ENCODE results near the gene SNORC.

GRCh38 chr2:232924433-232924832 lies 54.4 kb downstream of the SNORC start:
- TF ChIP-seq, protein P1, sequence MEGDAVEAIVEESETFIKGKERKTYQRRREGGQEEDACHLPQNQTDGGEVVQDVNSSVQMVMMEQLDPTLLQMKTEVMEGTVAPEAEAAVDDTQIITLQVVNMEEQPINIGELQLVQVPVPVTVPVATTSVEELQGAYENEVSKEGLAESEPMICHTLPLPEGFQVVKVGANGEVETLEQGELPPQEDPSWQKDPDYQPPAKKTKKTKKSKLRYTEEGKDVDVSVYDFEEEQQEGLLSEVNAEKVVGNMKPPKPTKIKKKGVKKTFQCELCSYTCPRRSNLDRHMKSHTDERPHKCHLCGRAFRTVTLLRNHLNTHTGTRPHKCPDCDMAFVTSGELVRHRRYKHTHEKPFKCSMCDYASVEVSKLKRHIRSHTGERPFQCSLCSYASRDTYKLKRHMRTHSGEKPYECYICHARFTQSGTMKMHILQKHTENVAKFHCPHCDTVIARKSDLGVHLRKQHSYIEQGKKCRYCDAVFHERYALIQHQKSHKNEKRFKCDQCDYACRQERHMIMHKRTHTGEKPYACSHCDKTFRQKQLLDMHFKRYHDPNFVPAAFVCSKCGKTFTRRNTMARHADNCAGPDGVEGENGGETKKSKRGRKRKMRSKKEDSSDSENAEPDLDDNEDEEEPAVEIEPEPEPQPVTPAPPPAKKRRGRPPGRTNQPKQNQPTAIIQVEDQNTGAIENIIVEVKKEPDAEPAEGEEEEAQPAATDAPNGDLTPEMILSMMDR (IDR thresholded peaks at IDR 0.05; ENCODE audit: insufficient read depth, low read length, poor library complexity, severe bottlenecking): no peak
- no peak for TF ChIP-seq EZH2phosphoT487 (conservative IDR thresholded peaks at IDR 0.05; ENCODE audit: low read length)

All from SU-DHL-6 (cell line).